HepG2 (cell line): Measurements from ENCODE around the gene STK10. TPM values are rescaled to one million over a fixed set of nuclear protein-coding genes. Genes with fewer than 3 reads are reported as not detected.

Experiments used
- DNMT3B ChIP-seq: conservative IDR thresholded peaks from 2 replicates; pipeline ENCODE4 v1.6.1; 2016; ENCODE audit warnings: missing biosample characterization, control low read depth
- GPN1 ChIP-seq: sonication (generic); formaldehyde crosslinking; IDR thresholded peaks from 2 replicates; pipeline ENCODE4 v1.5.1; 2020; ENCODE audit warnings: missing genetic modification reagents, borderline replicate concordance
- HNRNPLL ChIP-seq: fragments of 200-400 bp; formaldehyde crosslinking; IDR thresholded peaks from 2 replicates; pipeline ENCODE4 v1.6.1; 2017; ENCODE audit warnings: mild to moderate bottlenecking, low read depth, low read length; ENCODE audit not compliant: poor library complexity, severe bottlenecking
- KDM4B ChIP-seq: sonication (generic); formaldehyde crosslinking; IDR thresholded peaks from 2 replicates; pipeline ENCODE4 v1.4.0; 2020; ENCODE audit warnings: missing genetic modification reagents
- KDM6A ChIP-seq: IDR thresholded peaks from 2 replicates; pipeline ENCODE4 v1.6.1; 2016; ENCODE audit warnings: low read depth
- SMAD9 ChIP-seq: sonication (generic); formaldehyde crosslinking; IDR thresholded peaks from 2 replicates; pipeline ENCODE4 v1.5.1; 2020; ENCODE audit warnings: mild to moderate bottlenecking, missing genetic modification reagents
- SRSF9 ChIP-seq: fragments of 200-400 bp; formaldehyde crosslinking; IDR thresholded peaks from 2 replicates; pipeline ENCODE4 v1.6.1; 2018; ENCODE audit warnings: borderline replicate concordance, mild to moderate bottlenecking, low read depth, low read length; ENCODE audit not compliant: insufficient read depth, poor library complexity, severe bottlenecking
- ZNF124 ChIP-seq: sonication (generic); formaldehyde crosslinking; IDR thresholded peaks from 2 replicates; pipeline ENCODE4 v1.4.0; 2020; ENCODE audit warnings: missing genetic modification reagents
- ZNF839 ChIP-seq: sonication (generic); formaldehyde crosslinking; IDR thresholded peaks from 2 replicates; pipeline ENCODE4 v1.4.0; 2020; ENCODE audit warnings: missing genetic modification reagents, mild to moderate bottlenecking, borderline replicate concordance
- polyA plus RNA-seq, 8 experiments: library from polyadenylated mRNA; depleted of rRNA in 3 of 8; stranded (reverse) in 7 of 8; unstranded in 1 of 8; fragments of >200 nt; fragmentation: Illumina TruSeq in 4 of 8; extraction: Trizol in 4 of 8; gene quantifications; 2 replicates each; pipeline versions ENCODE4 v1.2.1 to v1.2.3, GENCODE V29; 2011 to 2016; ENCODE audit warnings: low read depth in 4 of 8, missing spikeins in 1 of 8, mixed read lengths in 1 of 8; ENCODE audit not compliant: insufficient read depth in 1 of 8
- total RNA-seq, 5 experiments: library from RNA; depleted of rRNA; stranded (reverse); fragments of >200 nt; fragmentation: Illumina TruSeq; extraction: Trizol; gene quantifications; 2 replicates each; pipeline ENCODE4 v1.2.3, GENCODE V29; 2016; ENCODE audit warnings: low read depth in 1 of 5
- TF ChIP-seq, protein P1 (sequence below): sonication (generic); formaldehyde crosslinking; IDR thresholded peaks from 2 replicates; pipeline ENCODE4 v1.8.0; 2022; ENCODE audit warnings: mild to moderate bottlenecking, missing genetic modification reagents, borderline replicate concordance
- TF ChIP-seq, protein P2 (sequence below): sonication (generic); formaldehyde crosslinking; IDR thresholded peaks from 2 replicates; pipeline ENCODE4 v1.5.1; 2020; ENCODE audit warnings: mild to moderate bottlenecking, moderate library complexity, missing genetic modification reagents
- TF ChIP-seq, protein P3 (sequence below): sonication (generic); formaldehyde crosslinking; IDR thresholded peaks from 2 replicates; pipeline ENCODE4 v1.4.0; 2020; ENCODE audit warnings: missing genetic modification reagents
- TF ChIP-seq, protein P4 (sequence below): sonication (generic); formaldehyde crosslinking; IDR thresholded peaks from 2 replicates; pipeline ENCODE4; 2020; ENCODE audit warnings: missing genetic modification reagents, mild to moderate bottlenecking, borderline replicate concordance

Gene STK10
- total and polyA plus RNA-seq, 2 of the 13 experiments (the other 11 are each of a cell fraction or from before 2014, with no cell fraction given), result 7.0 to 7.2 TPM

DNA sequence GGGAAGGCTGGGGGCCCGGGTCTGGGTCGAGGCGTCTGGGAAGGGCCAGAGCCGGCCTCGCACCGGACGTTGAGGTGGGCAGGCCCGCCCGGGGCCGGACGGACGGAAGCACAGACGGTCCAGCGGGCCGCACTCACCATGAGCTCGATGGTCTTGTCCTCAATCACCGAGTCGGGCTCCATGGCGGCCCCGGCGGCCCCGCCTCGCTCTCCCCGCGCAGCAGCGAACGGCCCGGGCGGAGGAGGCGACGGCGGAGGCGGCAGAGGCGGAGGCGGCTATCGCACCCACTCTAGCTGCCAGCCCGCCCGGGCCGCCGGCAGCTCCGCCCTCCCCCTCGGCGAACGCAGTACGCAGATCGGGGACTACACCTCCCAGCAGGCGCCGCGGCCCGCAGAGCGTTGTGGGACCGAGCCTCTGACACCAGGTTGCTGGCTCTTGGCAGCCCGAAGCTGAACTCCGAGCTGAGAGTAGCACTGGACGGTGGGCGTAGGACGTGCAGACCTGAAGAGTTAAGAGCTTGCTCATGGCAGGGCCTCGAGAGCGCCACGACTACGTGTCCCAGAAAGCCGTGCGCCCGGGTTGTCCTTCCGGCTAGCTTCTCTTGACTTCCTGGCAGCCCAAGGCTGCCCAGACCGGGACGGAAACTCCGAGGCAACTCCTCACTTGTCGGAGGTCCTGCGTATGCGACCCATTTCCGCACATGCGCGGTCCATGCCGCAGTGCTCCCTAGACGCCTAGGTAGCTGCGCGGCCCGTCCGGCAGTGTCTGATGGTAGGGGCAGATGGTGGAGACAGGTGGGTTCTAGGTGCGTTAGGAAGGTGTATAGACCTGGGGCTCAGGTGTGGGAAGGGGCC is 181.5 kb downstream of the STK10 start, which contains the start of gene FBXW11 (continued):
- TF ChIP-seq, protein P1, sequence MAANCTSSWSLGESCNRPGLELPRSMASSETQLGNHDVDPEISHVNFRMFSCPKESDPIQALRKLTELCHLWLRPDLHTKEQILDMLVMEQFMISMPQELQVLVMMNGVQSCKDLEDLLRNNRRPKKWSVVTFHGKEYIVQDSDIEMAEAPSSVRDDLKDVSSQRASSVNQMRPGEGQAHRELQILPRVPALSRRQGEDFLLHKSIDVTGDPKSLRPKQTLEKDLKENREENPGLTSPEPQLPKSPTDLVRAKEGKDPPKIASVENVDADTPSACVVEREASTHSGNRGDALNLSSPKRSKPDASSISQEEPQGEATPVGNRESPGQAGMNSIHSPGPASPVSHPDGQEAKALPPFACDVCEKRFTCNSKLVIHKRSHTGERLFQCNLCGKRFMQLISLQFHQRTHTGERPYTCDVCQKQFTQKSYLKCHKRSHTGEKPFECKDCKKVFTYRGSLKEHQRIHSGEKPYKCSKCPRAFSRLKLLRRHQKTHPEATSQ (CRISPR knock-in tag), result no peak; the same call in 1 of the 2 replicates
- TF ChIP-seq KDM4B (CRISPR knock-in tag) (peak; percentile 69; the same call in 1 of the 2 replicates), SMAD9 (CRISPR knock-in tag) (no peak; the same call in 1 of the 2 replicates), HNRNPLL (peak; percentile 100), ZNF839 (CRISPR knock-in tag) (no peak; the same call in 1 of the 2 replicates), KDM6A (CRISPR knock-in tag) (0 out of 2 replicates have a peak, but pooled peaks have one; percentile 3), GPN1 (no peak), ZNF124 (CRISPR knock-in tag) (peak; percentile 17; the same call in 1 of the 2 replicates), SRSF9 (no peak), DNMT3B (CRISPR knock-in tag) (no peak)
- TF ChIP-seq, protein P2, sequence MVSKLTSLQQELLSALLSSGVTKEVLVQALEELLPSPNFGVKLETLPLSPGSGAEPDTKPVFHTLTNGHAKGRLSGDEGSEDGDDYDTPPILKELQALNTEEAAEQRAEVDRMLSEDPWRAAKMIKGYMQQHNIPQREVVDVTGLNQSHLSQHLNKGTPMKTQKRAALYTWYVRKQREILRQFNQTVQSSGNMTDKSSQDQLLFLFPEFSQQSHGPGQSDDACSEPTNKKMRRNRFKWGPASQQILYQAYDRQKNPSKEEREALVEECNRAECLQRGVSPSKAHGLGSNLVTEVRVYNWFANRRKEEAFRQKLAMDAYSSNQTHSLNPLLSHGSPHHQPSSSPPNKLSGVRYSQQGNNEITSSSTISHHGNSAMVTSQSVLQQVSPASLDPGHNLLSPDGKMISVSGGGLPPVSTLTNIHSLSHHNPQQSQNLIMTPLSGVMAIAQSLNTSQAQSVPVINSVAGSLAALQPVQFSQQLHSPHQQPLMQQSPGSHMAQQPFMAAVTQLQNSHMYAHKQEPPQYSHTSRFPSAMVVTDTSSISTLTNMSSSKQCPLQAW (CRISPR knock-in tag), result peak; percentile 84
- TF ChIP-seq, protein P3, sequence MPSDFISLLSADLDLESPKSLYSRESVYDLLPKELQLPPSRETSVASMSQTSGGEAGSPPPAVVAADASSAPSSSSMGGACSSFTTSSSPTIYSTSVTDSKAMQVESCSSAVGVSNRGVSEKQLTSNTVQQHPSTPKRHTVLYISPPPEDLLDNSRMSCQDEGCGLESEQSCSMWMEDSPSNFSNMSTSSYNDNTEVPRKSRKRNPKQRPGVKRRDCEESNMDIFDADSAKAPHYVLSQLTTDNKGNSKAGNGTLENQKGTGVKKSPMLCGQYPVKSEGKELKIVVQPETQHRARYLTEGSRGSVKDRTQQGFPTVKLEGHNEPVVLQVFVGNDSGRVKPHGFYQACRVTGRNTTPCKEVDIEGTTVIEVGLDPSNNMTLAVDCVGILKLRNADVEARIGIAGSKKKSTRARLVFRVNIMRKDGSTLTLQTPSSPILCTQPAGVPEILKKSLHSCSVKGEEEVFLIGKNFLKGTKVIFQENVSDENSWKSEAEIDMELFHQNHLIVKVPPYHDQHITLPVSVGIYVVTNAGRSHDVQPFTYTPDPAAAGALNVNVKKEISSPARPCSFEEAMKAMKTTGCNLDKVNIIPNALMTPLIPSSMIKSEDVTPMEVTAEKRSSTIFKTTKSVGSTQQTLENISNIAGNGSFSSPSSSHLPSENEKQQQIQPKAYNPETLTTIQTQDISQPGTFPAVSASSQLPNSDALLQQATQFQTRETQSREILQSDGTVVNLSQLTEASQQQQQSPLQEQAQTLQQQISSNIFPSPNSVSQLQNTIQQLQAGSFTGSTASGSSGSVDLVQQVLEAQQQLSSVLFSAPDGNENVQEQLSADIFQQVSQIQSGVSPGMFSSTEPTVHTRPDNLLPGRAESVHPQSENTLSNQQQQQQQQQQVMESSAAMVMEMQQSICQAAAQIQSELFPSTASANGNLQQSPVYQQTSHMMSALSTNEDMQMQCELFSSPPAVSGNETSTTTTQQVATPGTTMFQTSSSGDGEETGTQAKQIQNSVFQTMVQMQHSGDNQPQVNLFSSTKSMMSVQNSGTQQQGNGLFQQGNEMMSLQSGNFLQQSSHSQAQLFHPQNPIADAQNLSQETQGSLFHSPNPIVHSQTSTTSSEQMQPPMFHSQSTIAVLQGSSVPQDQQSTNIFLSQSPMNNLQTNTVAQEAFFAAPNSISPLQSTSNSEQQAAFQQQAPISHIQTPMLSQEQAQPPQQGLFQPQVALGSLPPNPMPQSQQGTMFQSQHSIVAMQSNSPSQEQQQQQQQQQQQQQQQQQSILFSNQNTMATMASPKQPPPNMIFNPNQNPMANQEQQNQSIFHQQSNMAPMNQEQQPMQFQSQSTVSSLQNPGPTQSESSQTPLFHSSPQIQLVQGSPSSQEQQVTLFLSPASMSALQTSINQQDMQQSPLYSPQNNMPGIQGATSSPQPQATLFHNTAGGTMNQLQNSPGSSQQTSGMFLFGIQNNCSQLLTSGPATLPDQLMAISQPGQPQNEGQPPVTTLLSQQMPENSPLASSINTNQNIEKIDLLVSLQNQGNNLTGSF (CRISPR knock-in tag), result no peak; the same call in 1 of the 2 replicates
- TF ChIP-seq, protein P4, sequence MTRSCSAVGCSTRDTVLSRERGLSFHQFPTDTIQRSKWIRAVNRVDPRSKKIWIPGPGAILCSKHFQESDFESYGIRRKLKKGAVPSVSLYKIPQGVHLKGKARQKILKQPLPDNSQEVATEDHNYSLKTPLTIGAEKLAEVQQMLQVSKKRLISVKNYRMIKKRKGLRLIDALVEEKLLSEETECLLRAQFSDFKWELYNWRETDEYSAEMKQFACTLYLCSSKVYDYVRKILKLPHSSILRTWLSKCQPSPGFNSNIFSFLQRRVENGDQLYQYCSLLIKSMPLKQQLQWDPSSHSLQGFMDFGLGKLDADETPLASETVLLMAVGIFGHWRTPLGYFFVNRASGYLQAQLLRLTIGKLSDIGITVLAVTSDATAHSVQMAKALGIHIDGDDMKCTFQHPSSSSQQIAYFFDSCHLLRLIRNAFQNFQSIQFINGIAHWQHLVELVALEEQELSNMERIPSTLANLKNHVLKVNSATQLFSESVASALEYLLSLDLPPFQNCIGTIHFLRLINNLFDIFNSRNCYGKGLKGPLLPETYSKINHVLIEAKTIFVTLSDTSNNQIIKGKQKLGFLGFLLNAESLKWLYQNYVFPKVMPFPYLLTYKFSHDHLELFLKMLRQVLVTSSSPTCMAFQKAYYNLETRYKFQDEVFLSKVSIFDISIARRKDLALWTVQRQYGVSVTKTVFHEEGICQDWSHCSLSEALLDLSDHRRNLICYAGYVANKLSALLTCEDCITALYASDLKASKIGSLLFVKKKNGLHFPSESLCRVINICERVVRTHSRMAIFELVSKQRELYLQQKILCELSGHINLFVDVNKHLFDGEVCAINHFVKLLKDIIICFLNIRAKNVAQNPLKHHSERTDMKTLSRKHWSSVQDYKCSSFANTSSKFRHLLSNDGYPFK, result peak; percentile 94
